ENCODE results near the gene PPP4R4. TPM values are rescaled to one million over a fixed set of nuclear protein-coding genes. Genes with fewer than 3 reads are reported as not detected.
"Not testable (repeated sequence)": the region's sequence is repeated elsewhere in the genome, so short reads cannot be mapped to it uniquely, and the experiment has no call there.

Gene PPP4R4
- total RNA-seq, 1 donor from 2014 or later, result 12.8 TPM

- H3K36me3 Mint-ChIP-seq (ENCODE audit: insufficient read depth), result peaks cover 11% of the 10 kb centered on the region
These were observed 95.0 kb downstream of the PPP4R4 start for GRCh38 chr14:94269156-94269555.

GRCh38 chr14:94276898-94277561 lies 102.9 kb downstream of the PPP4R4 start:
- not testable (repeated sequence) for DNase-seq (ENCODE audit: low spot score, unreplicated experiment); H3K36me3 Mint-ChIP-seq (ENCODE audit: insufficient read depth); H3K27me3 Mint-ChIP-seq; H3K27ac Mint-ChIP-seq; H3K4me3 Mint-ChIP-seq (ENCODE audit: low read depth); H3K9me3 Mint-ChIP-seq (ENCODE audit: low read depth); H3K4me1 Mint-ChIP-seq (ENCODE audit: low read depth)

More at GRCh38 chr14:94269156-94269555, 95.0 kb downstream of the PPP4R4 start:
- H3K27ac Mint-ChIP-seq, result no peak overlapping the region
- no peaks in the 10 kb centered on the region for H3K4me1 Mint-ChIP-seq (ENCODE audit: low read depth)
- no peaks in the 10 kb centered on the region for H3K27me3 Mint-ChIP-seq
- DNase-seq (ENCODE audit: low spot score, unreplicated experiment), result no peak
- H3K4me3 Mint-ChIP-seq (ENCODE audit: low read depth), result no peak overlapping the region
- H3K9me3 Mint-ChIP-seq (ENCODE audit: low read depth), result no peaks in the 10 kb centered on the region
- no peak for TF ChIP-seq CTCF (IDR thresholded peaks at IDR 0.05; ENCODE audit: unreplicated experiment)

- no peak overlapping the region for H3K4me3 Mint-ChIP-seq (ENCODE audit: low read depth)
- DNase-seq (ENCODE audit: low spot score, unreplicated experiment), result no peak
- no peak for TF ChIP-seq CTCF (IDR thresholded peaks at IDR 0.05; ENCODE audit: unreplicated experiment)
These were observed 104.6 kb downstream of the PPP4R4 start for GRCh38 chr14:94278731-94279130.

GRCh38 chr14:94282991-94283723 lies 109.0 kb downstream of the PPP4R4 start:
- H3K4me3 Mint-ChIP-seq (ENCODE audit: low read depth), result no peak overlapping the region
- no peak for TF ChIP-seq CTCF (IDR thresholded peaks at IDR 0.05; ENCODE audit: unreplicated experiment)
- H3K9me3 Mint-ChIP-seq (ENCODE audit: low read depth), result peaks cover 5% of the 10 kb centered on the region
- no peaks in the 10 kb centered on the region for H3K27me3 Mint-ChIP-seq
- no peaks in the 10 kb centered on the region for H3K4me1 Mint-ChIP-seq (ENCODE audit: low read depth)
- H3K27ac Mint-ChIP-seq, result no peak overlapping the region
- peaks cover 9% of the 10 kb centered on the region for H3K36me3 Mint-ChIP-seq (ENCODE audit: insufficient read depth)
- no peak for DNase-seq (ENCODE audit: low spot score, unreplicated experiment)

More at GRCh38 chr14:94278731-94279130, 104.6 kb downstream of the PPP4R4 start:
- Mint-ChIP-seq H3K27ac (no peak overlapping the region), H3K27me3 (no peaks in the 10 kb centered on the region), H3K36me3 (ENCODE audit: insufficient read depth) (peaks cover 2% of the 10 kb centered on the region), H3K9me3 (ENCODE audit: low read depth) (no peaks in the 10 kb centered on the region), H3K4me1 (ENCODE audit: low read depth) (no peaks in the 10 kb centered on the region)

- no peaks in the 10 kb centered on the region for H3K4me1 Mint-ChIP-seq (ENCODE audit: low read depth)
- no peak for DNase-seq (ENCODE audit: low spot score, unreplicated experiment)
- peaks cover 5% of the 10 kb centered on the region for H3K9me3 Mint-ChIP-seq (ENCODE audit: low read depth)
- no peak for TF ChIP-seq CTCF (IDR thresholded peaks at IDR 0.05; ENCODE audit: unreplicated experiment)
- H3K4me3 Mint-ChIP-seq (ENCODE audit: low read depth), result no peak overlapping the region
- H3K27ac Mint-ChIP-seq, result no peak overlapping the region
- H3K27me3 Mint-ChIP-seq, result no peaks in the 10 kb centered on the region
- H3K36me3 Mint-ChIP-seq (ENCODE audit: insufficient read depth), result peaks cover 9% of the 10 kb centered on the region
These were observed 110.1 kb downstream of the PPP4R4 start for GRCh38 chr14:94284221-94284620.
